CD4-positive, alpha-beta T cell treated with Interleukin-17A for 1 hour (primary cell): ENCODE measurements around the gene RNPEPL1.

Experiments
- DNase-seq: peaks from one replicate; pipeline ENCODE4 v3.0.0-alpha.2; 2020

The RNPEPL1 gene

DNA sequence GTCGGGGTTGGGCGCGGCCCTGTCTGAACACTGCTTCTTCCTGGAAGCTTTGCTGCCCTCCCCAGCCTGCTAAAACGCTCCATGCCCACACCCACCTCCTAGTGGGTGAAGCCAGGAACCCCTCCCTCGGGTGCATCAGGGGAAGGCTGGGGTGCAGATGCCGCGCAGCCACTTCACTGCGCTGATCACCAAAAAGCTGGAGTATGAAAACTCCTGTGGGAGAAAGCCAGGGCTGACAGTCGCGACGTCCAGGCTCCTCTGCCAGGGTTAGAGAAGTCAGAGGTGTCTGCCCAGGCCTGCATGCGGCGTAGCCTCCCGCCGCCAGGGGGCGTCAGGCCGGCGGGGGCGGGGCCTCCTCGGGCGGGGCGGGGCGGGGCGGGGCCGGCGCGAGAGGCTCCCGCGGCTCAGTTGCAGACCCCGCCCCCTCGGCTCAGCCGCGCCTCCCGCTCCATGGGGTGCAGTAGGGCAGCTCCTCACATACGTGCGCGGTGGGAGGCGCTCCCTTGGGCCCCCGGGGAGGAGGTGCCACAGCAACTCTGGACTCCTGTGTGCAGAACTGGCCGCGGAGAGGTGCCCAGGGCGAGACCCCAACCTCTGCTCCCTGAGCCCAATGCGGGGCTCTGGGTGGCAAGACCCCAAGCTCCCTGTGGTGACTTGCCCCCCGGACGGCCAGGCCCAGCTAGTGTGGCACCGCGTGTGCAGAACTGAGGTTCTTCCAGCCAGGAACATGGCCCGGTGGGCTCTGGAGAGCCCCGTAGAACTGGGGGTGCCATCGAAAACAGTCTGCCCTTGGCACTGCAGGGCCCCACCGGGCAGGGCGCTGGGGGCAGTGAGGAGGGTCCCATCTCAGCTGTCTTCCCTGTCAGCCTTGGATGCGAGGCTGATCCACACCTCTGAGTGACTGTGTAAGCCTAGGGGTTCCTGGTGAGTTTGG, 1.8 kb upstream of the RNPEPL1 start:
- peak; percentile 94 for DNase-seq

DNA sequence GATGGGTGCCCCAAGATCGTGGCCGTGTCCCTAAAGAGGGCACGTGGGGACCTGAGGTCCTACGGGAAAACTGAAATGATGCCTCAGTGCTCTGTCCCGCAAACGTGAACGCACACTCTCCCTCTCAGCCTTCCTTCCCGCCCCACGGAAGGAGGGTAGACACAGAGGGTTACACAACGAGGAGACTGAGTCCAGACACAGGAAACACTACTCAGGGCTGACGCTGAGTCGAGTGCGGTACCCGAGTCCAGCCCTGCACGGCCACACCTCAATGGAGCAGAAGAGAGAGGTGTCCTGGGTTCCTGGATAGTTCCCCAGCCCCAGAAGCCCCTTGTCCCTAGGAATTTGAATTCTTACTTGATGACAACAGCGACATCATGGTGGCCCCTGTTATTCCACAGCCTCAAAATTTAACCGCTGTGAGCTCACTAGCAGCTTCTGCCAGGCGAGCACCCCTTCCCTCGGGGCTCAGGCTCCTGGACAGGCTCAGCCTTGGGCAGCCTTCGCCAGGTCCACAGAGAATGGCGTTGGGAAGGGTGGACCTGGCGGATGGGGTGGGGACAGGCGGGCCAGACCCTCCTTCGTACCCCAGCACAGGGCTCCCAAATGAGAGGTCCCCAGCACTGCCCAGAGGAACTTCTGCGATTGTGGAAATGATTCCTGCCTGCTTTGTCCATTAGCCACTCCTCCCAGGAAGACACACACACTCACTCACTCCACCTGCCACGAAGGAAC, 980 bp upstream of the RNPEPL1 start:
- peak; percentile 61 for DNase-seq

DNA sequence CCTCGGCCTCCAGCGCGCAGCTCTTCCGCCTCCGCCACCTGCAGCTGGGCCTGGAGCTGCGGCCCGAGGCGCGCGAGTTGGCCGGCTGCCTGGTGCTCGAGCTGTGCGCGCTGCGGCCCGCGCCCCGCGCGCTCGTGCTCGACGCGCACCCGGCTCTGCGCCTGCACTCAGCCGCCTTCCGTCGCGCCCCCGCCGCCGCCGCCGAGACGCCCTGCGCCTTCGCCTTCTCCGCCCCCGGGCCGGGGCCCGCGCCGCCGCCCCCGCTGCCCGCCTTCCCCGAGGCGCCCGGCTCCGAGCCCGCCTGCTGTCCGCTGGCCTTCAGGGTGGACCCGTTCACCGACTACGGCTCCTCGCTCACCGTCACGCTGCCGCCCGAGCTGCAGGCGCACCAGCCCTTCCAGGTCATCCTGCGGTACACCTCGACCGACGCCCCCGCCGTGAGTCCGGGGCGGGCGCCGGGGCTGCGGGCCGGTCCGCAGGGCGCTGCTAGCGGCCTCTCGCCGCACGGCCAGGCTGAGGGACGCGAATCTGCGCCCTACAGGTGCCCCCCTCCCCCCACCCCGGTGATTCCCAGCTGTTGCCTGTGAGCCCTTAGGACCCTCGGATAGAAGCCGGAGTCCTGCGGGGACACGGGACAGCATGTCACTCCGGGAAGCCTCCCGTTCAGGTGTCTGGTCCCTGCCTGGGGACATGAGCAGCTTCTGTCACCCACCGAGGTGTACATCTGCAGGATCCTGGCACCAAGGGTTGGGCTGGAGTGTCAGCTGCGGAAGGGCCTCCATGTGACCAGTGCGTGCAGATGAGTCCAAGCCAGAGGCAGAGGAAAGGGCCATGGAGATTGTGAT, 616 bp downstream of the RNPEPL1 start:
- no peak for DNase-seq

DNA sequence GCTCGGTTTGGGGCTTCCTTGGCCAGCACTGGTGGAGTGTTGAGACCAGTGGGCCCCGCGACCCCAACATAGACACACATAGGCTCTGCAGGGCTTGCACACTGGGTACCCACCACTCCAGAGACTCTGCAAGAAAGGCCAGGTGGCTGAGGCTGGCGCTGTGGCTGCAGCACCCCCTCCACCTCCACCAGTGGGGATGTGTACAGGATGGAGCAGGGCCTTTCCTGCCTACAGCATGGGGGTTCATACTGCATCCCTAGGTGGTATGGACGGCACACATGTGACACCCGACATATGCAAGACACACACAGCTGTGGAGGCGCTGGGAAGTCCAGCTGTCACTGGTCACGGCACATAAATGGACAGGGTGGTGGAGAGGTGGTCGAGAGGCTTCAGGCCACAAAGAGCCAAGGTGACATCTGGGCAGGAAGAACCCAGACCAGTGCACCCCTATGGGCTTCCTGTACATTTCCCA, 1.3 kb downstream of the RNPEPL1 start:
- no peak for DNase-seq

DNA sequence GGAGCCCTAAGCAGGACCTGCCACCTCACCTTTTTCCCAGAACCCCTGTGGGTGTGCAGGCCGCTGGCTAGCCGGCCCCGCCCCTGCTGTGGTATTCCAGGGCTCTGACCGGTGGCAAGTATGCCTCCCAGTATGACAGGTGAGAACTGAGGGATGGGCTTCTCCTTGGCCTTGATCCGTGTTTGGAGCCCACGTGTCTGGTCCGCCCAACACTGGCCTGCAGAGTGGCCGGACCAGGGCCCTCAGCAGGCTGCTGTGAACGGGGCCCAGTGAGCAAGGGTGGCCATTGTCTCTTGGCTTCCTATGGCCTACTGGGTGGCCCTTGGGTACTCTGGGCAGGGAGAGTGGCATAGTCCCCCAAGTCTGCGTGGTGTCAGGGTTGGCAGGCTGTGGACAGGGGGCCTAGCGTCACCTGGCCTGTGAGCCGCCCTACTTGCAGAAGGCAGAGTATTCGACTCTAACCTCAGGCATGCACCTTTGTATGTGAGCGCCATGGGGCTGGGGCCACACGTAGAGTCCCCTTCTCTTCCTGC, 1.8 kb downstream of the RNPEPL1 start:
- DNase-seq, result no peak

DNA sequence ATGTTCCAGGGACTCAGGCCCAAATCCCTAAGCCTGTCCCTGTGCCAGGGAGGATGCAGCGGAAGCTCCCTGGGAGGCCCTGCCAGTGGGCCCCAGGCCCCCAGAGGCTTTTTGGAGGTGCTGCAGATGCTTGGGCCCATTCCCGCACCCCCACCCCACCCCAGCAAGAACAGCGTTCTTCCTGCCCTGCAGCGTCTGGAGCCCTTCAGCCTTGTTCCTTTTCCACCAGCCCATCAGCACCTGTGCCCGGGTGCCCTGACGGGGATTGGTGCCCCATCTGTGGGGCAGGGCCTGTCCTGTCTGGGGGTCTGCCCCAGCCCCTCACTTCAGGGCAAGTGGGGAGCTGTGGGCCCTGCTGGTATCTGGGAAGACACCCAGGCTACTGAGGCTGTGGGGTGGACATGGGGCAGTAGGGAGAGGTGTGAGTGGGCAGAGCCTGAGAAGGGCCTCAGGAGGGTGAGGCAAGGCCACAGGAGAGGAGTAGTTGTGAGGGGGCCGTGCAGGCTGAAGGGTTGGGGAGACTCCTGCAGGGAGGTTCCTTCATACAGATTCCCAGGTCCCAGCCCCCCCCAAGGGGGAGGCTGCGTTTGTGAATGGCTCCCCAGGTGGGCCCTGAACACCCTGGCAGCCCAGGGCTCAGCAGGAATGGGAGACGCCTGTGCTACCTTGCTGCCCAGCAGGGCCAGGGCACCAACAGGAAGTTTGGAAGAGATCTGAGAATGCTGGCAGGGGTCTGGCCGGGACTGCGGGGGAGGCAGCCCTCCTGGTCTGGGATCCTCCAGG, 2.4 kb downstream of the RNPEPL1 start:
- no peak for DNase-seq

DNA sequence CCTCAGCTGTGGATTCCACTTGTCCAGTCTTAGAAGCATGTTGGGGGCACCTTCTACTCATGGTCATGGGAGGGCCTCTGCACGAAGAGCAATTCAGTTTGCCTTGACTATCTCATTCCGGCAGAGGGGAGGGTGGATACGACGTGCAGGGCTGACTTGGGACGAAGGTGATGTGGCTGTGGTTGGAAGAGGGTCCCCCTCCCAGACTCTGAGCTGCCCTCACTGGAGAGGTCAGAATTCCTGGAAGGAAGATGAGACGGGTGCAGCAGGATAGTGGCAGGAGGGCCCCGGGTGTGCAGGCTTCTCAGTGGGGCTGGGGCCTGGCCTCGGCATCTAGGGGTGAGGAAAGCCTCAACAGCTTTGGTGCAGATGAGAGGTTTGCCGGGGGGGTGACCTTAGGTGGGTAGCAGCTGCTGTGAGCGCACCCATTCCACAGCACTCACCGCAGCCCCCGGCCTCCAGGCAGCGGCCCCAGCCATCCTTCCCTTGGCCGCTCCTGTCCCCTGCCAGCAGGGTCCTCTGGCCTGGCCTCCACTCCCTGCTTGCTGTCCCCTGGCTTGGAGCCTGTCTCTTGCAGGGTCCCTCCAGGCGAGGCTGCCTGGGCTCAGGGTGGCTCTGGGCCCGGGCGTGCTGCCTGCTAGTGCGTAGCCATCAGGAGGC, 3.2 kb downstream of the RNPEPL1 start:
- no peak for DNase-seq

DNA sequence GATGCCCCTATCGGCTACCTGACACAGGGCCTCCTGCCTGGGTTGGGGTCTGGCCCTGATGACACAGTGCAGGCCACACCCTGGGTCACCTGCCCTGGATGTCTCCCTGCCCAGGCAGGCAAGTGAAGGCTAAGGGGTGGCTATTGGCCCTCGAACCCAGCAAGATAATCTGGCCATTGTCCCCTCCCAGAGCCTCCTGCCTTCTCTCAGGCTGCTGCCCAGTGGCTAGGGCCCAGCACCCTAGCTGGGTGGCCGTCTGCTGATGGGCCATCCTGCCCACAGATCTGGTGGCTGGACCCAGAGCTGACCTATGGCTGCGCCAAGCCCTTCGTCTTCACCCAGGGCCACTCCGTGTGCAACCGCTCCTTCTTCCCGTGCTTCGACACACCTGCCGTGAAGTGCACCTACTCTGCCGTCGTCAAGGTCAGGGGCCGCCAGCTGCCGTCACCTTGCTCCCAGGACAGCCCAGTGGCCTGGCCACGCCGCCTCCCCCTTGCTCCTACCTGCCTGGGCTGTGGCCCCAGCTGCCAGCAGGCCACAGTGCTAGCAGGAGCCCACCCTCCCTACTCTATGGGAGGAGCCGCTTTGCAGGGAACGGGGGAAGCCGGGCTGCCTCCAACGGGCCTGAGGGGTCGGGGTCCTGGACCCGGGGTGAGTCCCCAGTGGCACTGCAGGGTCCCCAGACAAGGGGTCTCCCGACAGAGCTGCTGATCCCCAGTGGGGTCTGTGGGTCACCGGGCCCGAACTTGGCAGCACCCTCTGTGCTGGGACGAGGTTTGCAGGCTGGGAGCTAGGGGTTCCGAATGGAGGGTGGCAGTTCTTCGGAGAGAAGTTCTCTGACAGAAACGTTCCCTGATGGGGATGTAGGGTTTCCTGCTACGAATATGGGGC, 4.1 kb downstream of the RNPEPL1 start:
- DNase-seq, result no peak

DNA sequence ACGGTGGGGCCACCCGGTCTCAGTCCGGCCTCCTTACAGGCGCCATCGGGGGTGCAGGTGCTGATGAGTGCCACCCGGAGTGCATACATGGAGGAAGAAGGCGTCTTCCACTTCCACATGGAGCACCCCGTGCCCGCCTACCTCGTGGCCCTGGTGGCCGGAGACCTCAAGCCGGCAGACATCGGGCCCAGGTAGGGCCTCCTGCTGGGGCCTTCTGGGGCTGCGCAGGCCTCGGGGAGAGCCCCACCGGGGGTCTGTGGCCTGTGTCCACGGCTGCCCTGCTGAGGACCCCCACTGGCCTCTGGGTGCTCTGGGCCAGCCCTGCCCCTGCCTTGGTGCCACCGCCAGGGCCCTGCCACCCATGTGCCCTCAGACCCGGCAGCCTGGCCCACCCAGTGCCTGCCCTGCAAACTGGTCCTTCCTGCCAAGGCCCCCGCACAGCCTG, 4.8 kb downstream of the RNPEPL1 start:
- no peak for DNase-seq

DNA sequence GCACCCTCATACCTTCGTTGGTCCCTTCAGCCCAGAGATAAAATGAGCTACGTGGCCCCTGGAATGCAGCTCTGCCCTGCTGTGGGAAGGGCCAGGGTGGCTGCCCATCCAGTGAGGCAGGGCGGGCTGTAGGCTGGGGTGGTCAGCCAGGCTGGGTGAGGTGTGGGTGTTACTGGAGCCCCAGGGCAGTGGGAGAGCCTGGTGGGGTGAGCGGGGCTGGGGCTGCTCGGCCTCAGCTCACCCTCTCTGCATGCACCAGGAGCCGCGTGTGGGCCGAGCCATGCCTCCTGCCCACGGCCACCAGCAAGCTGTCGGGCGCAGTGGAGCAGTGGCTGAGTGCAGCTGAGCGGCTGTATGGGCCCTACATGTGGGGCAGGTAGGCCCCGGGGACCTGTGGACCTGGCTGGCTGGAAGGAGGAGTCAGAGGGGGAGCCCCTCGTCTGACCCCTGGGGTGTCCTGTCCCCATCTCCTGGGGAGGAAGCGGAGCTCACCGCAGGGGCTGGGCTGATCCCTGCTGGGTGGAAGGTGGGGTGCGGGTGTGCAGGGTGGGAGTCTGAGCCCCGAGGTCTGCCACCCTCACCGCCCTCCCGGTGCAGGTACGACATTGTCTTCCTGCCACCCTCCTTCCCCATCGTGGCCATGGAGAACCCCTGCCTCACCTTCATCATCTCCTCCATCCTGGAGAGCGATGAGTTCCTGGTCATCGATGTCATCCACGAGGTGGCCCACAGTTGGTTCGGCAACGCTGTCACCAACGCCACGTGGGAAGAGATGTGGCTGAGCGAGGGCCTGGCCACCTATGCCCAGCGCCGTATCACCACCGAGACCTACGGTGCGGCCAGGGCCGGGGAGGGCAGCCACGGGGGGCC, 5.5 kb downstream of the RNPEPL1 start:
- DNase-seq, result no peak

DNA sequence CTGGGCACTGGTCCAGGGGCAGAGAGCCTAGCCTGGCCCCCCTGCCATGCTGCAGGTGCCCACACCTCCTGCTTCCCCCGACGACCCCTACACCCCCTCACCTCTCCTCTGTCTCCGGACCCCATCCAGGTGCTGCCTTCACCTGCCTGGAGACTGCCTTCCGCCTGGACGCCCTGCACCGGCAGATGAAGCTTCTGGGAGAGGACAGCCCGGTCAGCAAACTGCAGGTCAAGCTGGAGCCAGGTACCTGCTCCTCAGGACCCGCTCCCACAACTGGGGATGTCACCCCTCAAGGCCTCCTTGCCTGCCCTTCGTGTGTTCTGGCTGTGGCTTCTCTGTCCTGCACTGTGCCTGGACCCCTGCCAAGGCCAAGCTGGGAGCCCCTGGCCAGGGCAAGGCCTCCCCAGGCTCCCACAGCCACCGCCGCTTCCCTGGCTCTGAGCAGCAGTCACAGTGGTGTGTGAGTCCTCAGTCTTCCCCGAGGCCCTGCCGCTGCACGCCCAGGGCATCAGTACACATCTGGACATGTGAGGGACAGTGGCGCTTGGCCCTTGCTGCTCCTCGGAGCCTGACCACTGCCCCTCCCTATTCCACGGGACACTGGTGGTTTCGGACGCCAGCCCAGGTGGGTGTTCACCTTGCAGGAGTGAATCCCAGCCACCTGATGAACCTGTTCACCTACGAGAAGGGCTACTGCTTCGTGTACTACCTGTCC, 6.3 kb downstream of the RNPEPL1 start:
- no peak for DNase-seq

DNA sequence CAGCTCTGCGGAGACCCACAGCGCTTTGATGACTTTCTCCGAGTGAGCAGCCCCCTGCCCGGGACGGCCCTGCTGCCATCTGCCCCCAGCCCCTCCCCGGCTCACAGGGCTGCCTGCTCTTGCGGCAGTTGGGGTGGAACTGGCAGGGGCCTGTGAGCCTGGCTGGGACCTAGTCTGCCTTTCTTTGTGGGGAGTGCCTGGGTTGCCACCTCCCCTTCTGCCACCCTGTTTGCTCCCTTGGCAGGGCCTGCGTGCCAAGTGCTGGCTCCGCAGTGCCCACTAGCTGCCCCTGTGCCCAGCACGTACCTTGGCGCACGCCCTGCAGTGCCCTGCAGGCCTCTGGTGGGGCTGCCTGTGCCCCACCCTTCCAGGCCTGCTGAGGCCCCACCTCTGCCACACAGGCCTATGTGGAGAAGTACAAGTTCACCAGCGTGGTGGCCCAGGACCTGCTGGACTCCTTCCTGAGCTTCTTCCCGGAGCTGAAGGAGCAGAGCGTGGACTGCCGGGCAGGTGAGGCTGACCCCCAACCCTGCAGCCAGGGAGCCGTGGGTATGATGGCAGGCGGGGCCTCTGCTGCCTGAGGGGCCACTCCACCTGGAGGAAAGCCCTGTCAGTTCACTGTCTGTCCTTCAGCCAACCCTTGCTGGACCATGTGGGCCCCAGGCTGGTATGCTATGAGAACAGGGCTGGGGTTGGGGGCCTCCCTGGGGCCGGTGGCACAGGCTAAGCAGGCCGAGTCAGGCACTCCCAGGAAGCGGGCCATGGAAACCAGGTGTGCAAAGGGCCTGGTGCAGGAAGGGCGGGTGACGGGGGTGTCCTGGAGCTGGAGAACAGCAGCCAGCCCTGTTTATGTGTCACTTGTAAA, 7.0 kb downstream of the RNPEPL1 start:
- DNase-seq, result no peak

DNA sequence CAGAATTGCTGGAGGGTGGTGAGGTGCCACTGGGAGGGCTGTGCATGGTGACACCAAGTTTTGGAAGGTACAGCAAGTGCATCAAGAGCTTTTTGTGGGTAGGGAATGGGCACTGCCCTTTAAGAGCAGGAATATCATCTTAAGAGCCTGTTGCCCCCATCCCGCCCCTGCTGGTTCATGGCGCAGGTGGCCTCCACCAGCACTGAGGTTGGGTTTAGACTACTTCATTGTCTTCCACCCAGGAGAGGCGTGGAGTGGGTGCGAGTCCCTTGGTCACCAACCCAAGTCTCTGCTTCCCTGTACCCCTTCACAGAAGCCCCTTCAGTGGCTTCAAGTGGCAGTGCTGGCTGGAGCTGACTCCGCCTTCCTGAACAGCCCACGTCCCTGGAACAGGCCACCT, 7.8 kb downstream of the RNPEPL1 start:
- no peak for DNase-seq

DNA sequence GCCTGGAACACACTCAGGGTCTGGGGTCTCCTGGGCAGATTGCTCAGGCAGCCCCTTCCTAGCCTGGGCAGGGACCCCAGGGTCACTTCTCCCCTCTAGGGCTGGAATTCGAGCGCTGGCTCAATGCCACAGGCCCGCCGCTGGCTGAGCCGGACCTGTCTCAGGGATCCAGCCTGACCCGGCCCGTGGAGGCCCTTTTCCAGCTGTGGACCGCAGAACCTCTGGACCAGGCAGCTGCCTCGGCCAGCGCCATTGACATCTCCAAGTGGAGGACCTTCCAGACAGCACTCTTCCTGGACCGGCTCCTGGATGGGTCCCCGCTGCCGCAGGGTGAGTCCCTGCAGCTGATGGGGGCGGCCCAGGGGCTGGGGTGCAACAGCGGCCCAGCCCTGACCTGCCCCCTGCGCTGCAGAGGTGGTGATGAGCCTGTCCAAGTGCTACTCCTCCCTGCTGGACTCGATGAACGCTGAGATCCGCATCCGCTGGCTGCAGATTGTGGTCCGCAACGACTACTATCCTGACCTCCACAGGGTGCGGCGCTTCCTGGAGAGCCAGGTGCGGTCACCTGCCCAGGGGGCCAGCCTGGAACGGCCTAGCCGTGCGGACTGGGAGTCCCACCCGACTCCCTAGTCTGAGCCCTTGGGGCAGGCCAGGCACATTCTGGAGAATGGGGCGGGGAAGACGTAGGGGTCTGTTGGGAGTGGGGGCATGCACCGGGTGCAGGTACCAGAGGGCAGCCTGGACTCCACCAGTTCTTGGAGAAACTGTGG, 8.3 kb downstream of the RNPEPL1 start:
- DNase-seq, result no peak

DNA sequence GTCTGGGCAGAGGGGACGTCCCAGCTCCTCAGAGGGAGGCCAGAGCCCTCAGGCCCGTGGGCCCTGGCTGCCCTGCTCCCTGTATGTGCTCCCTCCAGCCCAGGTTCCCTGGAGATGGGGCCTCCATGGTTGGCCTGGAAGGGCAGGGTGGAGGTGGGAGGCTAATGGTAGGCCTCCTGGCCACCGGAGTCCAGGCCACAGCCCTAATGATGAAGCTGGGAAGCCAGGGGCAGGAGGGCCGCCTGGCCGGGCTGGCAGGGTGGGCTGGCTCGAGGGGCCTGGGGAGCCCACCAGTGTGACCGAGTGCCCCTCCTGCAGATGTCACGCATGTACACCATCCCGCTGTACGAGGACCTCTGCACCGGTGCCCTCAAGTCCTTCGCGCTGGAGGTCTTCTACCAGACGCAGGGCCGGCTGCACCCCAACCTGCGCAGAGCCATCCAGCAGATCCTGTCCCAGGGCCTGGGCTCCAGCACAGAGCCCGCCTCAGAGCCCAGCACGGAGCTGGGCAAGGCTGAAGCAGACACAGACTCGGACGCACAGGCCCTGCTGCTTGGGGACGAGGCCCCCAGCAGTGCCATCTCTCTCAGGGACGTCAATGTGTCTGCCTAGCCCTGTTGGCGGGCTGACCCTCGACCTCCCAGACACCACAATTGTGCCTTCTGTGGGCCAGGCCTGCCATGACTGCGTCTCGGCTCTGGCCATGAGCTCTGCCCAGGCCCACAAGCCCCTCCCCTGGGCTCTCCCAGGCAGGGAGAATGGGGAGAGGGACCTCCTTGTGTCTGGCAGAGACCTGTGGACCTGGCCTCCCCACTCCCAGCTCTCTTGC, 9.2 kb downstream of the RNPEPL1 start:
- no peak for DNase-seq

DNA sequence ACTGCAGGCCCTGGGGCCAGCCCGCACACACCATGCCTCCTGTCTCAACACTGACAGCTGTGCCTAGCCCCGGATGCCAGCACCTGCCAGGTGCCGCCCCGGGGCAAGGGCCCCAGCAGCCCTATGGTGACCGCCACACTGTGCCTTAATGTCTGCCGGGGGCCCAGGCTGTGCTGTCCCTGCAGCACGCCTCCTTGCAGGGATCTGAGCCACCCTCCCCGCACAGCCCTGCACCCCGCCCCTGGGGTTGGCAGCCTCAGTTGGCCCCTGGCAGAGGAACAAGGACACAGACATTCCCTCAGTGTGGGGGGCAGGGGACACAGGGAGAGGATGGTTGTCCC, 9.8 kb downstream of the RNPEPL1 start:
- no peak for DNase-seq
